NCI-H69 (cell line): ENCODE results near the gene RWDD4.

Source experiments
- DNase-seq: peaks from one replicate; lab custom pipeline; 2025; lab: John Stamatoyannopoulos, UW

The RWDD4 gene

DNA sequence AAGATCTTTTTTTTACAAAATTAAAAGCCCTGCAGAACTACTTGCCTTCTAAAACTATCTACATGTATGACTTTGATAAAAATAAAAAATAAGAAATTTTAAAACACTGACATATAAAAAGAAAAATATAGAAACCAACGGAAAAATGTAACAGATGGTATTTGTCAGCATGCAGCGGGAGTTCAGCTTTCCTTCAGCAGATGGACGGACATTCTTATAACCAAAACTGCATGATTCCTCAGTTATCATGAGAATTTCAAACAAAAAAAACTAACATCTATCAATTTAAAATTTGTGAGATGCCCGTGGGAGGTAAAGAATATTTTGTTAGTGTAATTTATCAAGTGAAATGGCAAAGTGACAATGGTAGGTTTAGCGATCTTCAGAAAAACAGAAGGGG, 23.2 kb downstream of the RWDD4 start:
- DNase-seq, result no peak

DNA sequence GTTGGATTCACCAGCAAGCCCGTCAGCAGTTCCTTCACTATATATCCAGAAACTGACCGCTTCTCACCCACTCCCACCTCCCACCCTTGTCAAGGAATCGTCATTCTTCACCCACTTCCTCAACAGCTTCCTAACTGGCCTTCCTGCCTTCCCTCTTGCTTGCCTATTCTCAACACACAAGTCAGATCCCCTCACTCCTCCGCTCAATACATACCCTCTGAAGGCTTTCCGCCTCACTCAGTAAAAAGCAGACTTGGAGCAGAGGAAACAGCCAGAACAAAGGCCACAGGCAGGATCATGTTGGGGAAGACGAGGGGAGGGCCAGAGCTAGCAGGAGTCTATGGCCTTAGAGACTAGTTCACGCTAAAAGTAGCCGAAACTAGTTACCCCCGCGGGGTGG, 23.7 kb downstream of the RWDD4 start:
- DNase-seq, result no peak

DNA sequence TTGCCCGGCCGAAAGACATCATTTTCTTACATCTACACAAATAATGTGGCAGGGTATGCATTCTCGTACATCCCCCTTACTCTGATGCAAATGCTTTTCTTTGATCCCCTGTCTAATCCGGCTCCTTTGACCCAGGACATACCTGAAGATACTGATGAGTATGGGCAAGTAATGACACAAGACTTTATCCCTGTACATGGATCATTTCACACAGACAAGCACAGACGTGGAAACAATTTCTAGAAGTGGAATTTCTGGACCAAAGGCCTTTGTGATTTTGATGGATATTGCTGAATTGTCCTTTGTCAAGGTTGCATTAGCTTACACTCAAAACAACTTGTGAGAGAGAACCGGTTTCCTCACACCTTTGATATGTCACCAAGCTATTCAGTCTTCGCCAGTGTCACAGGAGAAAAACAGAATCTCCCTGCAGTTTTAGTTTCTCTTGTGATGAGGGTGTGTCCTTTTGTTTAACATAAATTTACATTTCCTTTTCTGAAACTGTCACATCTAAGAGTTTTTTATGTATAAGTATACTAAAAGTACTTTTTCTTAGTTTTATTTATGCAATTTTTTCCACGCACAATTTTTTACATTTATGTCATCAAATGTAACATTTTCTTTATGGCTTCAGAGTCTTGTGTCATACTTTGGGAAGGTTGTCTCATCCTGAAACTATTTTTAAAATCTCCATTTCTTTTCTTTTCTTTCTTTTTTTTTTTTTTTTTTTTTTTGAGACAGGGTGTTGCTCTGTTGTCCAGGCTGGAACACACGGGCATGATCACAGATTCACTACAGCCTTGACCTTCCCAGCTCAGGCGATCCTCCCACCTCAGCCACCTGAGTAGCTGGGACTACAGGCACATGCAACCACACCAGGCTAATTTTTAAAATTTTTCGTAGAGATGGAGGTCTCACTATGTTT, 25.2 kb downstream of the RWDD4 start:
- no peak for DNase-seq

DNA sequence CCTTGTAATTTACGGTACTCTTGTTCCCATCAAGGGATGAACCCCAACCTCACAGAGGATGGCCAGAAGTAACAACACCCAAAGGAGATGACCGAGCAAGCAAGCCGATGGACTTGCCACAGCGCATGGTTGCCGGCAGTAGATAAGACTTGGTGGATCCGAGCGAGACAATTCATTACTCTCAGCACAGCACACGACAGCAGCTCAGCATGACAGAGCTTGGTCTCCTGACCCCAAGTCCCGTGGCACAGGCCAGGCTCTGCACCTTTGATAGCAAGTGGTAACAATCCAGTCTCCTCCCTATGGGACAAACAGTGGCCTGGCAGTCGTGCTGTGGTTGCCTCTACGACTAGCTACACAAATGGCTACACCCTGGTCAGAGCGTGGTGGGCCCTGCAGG, 26.3 kb downstream of the RWDD4 start:
- no peak for DNase-seq

- no peak for DNase-seq
Measured at GRCh38 chr4:183631577-183632198, 27.3 kb downstream of the RWDD4 start.

GRCh38 chr4:183627979-183628588, 30.9 kb downstream of the RWDD4 start:
- no peak for DNase-seq

GRCh38 chr4:183627286-183627685, 31.7 kb downstream of the RWDD4 start:
- peak; percentile 1 for DNase-seq

DNA sequence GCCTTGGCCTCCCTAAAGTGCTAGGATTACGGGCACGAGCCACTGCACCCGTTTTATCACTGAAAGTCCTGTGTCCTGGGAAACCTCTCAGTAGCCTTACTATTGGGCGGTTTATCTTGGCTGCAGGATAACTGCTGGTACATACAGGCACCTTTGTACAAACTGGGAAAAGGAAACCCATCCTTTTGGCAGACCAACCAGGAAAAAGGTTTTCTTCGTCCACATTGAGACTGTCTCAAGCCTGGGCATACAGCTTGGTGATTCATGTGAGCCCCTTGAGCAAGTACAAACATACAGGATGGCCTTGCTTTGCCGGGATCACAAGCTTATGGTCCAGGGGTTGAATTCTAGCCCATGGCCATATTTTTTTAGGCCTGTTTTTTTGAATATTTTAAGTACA, 32.8 kb downstream of the RWDD4 start:
- DNase-seq, result no peak

DNA sequence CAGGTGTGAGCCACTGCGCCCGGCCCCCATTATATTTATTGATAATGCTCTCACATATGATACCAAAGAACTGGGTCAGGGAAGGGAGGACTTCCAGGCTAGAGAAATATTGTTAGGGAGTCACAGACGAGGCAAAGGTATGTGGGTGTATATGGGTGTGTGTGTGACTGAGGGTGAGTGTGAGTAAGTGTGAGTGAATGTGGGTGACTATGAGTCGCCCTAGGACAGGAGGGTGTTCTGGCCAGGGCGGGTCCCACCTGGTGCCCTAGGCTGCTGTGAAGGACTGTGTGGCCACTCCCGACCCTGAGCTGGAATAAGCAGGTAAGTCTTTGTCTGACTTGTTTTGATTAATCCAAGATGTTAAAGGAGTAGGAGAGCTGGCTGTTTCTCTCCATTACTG, 34.4 kb downstream of the RWDD4 start:
- no peak for DNase-seq

DNA sequence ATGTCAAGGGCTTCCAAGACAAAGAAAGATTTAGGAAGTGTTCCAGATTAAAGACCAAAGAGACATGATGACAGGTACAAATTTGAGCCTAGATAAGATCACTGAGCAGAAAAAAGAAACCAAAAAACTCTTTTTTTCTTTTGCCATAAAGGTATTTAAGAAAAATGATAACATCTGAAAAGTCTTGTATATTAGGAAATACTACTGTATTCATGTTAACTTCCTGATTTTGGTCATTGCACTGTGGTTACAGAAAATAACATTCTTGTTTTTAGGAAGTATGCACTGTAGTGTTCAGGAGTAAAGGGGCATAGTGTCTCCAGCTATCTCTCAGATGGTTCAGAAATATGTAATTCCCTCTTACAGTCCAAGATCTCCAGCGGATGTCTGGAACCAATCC, 37.1 kb downstream of the RWDD4 start:
- DNase-seq, result no peak

- DNase-seq, result no peak
Measured at GRCh38 chr4:183620421-183620820, 38.6 kb downstream of the RWDD4 start.

- no peak for DNase-seq
Measured at GRCh38 chr4:183618681-183619080, 40.3 kb downstream of the RWDD4 start.

GRCh38 chr4:183617075-183617474, 41.9 kb downstream of the RWDD4 start:
- no peak for DNase-seq

DNA sequence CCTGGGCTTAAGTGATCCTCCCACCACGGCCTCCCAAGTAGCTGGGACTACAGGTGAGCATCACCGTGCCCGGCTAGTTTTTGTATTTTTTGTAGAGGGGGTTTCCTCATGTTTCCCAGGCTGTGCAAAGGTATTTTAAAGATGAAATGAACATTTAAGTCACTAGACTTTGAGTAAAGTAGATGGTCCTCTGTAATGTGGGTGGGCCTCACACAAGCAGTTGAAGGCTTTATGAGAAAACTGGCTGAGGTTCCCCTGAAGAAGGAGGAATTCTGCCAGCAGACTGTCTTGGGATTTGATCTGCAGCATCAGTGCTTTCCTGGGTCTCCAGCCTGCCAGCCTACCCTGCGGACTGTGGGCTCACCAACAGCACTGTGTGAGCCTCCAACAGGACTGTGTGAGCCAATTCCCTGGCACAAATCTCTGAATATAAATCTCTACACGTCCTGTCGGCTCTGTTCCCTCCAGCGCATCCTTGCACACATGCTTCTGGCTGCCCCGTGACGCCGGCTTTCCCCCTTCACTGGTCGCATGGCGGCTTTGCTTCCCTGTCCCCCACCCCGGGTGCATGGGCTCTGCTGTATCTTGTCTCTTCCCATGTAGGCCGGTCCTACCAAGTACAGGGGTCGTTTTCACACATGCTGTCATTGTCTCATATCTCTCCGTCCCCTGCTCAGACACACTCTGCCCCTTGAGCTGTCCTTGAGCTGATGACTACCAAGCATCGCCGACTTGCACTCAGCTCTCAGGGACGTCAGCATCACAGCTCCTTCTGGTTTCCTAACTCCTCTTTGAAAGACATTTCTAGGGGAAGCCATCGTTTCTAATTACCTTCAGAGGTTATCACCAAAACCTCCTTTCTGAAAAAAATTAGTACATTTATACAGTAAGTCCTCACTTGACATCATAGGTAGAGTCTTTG, 46.4 kb downstream of the RWDD4 start:
- DNase-seq, result no peak

GRCh38 chr4:183611210-183611830, 47.7 kb downstream of the RWDD4 start:
- DNase-seq, result no peak

DNA sequence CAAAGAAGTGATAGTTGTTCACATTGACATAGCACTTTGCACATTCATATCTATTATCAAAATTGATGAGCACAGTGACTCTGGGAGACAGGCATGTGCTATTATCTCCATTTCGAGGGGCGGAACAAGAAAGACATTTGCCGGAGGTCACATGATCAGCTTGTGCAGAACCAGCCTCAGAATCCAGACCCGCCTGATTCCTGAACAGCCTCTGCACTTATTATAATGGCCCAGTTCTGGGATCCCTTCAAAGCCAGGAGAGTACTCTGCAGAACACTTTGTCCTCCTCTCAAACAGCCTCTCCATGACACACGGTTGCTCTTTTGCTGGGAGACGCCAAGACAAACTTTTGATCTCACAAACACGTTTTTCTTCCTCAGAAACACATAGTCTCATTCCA, 48.4 kb downstream of the RWDD4 start:
- no peak for DNase-seq

DNA sequence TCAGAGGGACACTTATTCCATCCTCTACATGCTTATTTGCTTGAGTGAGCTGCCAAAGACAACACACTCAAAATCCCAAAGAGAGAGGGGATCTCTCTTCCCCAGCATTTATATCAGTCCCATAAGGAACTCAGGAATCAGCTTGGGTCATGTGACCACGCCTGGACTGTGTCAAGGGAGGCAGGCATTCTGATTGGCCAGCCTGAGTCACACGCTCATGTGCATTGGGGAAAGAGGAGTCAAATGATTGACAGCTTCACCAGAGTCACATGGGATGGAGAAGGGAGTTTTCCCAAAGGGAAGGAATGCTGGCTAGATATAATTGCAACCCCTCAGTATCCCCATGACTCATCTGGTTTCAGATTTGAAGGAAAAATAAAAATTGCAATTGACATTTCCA, 49.0 kb downstream of the RWDD4 start:
- DNase-seq, result no peak

- DNase-seq, result no peak
Measured at GRCh38 chr4:183609151-183609550, 49.8 kb downstream of the RWDD4 start.

GRCh38 chr4:183607894-183608293, 51.1 kb downstream of the RWDD4 start:
- DNase-seq, result no peak

GRCh38 chr4:183602557-183603027, 56.4 kb downstream of the RWDD4 start:
- DNase-seq, result no peak

GRCh38 chr4:183601381-183601780, 57.6 kb downstream of the RWDD4 start:
- DNase-seq, result no peak
